Coronary artery (tissue), 2 donors: ENCODE results near the gene NTN4.

Source experiments
- DNase-seq: peaks from one replicate; pipeline ENCODE4 v3.0.0-alpha.2; 2017; ENCODE audit warnings: low spot score
- H3K27ac ChIP-seq, 2 donors: fragments of 200-600 bp; sonication (generic); one replicate each; pipeline ENCODE4 v1.5.1; 2016 to 2019
- H3K4me3 ChIP-seq: fragments of 200-600 bp; sonication (generic); 2 replicates; pipeline ENCODE4 v1.5.1; 2016; ENCODE audit warnings: mild to moderate bottlenecking, moderate library complexity
- TF ChIP-seq, protein P1 (sequence below): fragments of 200-600 bp; sonication (generic); IDR thresholded peaks from one replicate; pipeline ENCODE4 v1.5.1; 2019; ENCODE audit warnings: antibody characterized with exemption

The NTN4 gene

GRCh38 chr12:95808146-95808545, 17.6 kb upstream of the NTN4 start:
- TF ChIP-seq, protein P1, sequence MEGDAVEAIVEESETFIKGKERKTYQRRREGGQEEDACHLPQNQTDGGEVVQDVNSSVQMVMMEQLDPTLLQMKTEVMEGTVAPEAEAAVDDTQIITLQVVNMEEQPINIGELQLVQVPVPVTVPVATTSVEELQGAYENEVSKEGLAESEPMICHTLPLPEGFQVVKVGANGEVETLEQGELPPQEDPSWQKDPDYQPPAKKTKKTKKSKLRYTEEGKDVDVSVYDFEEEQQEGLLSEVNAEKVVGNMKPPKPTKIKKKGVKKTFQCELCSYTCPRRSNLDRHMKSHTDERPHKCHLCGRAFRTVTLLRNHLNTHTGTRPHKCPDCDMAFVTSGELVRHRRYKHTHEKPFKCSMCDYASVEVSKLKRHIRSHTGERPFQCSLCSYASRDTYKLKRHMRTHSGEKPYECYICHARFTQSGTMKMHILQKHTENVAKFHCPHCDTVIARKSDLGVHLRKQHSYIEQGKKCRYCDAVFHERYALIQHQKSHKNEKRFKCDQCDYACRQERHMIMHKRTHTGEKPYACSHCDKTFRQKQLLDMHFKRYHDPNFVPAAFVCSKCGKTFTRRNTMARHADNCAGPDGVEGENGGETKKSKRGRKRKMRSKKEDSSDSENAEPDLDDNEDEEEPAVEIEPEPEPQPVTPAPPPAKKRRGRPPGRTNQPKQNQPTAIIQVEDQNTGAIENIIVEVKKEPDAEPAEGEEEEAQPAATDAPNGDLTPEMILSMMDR, result no peak
- Histone ChIP-seq H3K4me3 (no peak overlapping the region), H3K27ac (no peak overlapping the region)
- DNase-seq, result no peak

GRCh38 chr12:95805864-95806671, 15.5 kb upstream of the NTN4 start:
- Histone ChIP-seq H3K4me3 (no peak overlapping the region), H3K27ac (peak overlapping the region; percentile 58 to 79)
- TF ChIP-seq, protein P1, result no peak
- DNase-seq, result no peak

DNA sequence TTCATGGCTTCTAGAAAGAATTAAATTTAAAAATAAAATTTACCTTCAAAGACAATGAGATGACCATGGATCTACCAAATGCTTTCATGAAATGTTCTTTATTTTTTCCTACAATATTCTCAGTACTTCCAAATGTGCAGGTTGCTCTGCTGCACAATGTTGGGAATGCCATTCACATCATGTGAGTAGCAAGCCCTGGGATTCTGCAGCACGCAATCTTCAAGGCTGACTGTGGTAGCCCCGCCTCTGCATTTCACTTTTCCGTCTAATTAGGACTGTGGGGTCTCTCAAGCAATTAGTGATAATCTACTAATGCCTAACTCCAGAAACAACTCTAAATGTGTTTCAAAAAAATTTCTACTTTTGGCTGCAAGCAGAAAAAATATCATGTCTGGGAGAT, 13.7 kb upstream of the NTN4 start:
- Histone ChIP-seq H3K4me3 (no peak overlapping the region), H3K27ac (no peak overlapping the region)
- TF ChIP-seq, protein P1, result no peak
- DNase-seq, result no peak

DNA sequence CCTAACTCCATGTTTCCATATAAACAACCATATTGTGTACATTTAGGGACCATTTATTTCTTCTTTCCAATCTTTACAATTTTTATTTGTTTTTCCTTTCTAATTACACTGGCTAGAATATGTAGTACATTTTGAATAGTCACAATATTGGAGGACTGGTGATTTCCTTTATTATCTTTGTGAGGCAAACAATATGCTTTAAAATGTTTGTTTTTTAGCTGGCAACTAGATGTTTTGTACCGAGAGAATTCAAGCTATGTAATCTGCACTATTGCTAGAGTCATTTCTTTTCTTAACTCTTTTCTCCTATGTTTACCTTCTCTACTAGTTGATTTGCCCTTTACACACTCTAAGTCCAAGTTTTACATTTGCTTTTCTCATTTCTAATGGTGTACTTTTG, 13.3 kb upstream of the NTN4 start:
- no peak for DNase-seq
- H3K27ac ChIP-seq, result no peak overlapping the region
- TF ChIP-seq, protein P1, result no peak
- H3K4me3 ChIP-seq, result no peak overlapping the region

GRCh38 chr12:95802482-95803270, 12.1 kb upstream of the NTN4 start:
- Histone ChIP-seq H3K27ac (peak overlapping the region in 1 of 2 donors; percentile 30), H3K4me3 (no peak overlapping the region)
- DNase-seq, result no peak
- TF ChIP-seq, protein P1, result no peak

- DNase-seq, result no peak
- no peak overlapping the region for H3K27ac ChIP-seq
- no peak overlapping the region for H3K4me3 ChIP-seq
- TF ChIP-seq, protein P1, result no peak
Measured at GRCh38 chr12:95796982-95797289, 6.4 kb upstream of the NTN4 start.
